K562 (cell line): ENCODE data around the gene SPOUT1. TPM values are rescaled to one million over a fixed set of nuclear protein-coding genes. Genes with fewer than 3 reads are reported as not detected.

Source experiments
- COPS2 ChIP-seq: fragments of 450-650 bp; conservative IDR thresholded peaks from 2 replicates; pipeline ENCODE4 v1.6.1; 2016; ENCODE audit warnings: mild to moderate bottlenecking, moderate library complexity
- CXXC5 ChIP-seq: fragments of 250-450 bp; sonication (Bioruptor Pico); IDR thresholded peaks from 2 replicates; pipeline ENCODE4 v1.8.0; 2022; ENCODE audit warnings: inconsistent platforms, mild to moderate bottlenecking, moderate library complexity
- FOS ChIP-seq: IDR thresholded peaks from 3 replicates; pipeline ENCODE4 v1.6.1; 2011; ENCODE audit not compliant: insufficient read length; ENCODE audit errors: extremely low read depth
- FOXA1 ChIP-seq: fragments of 450-650 bp; IDR thresholded peaks from 2 replicates; pipeline ENCODE4 v1.6.1; 2016; ENCODE audit warnings: mild to moderate bottlenecking, borderline replicate concordance
- HMGN3 ChIP-seq: IDR thresholded peaks from 2 replicates; pipeline ENCODE4 v1.6.1; 2011; ENCODE audit warnings: borderline replicate concordance, low read depth, mild to moderate bottlenecking, mixed read lengths, low read length; ENCODE audit not compliant: insufficient read length; ENCODE audit errors: extremely low read depth
- KDM5B ChIP-seq: fragments of 200-600 bp; sonication (generic); IDR thresholded peaks from 2 replicates; pipeline ENCODE4 v1.6.1; 2012; ENCODE audit warnings: low read depth, mild to moderate bottlenecking, moderate library complexity, low read length, control low read depth, inconsistent platforms; ENCODE audit not compliant: insufficient replicate concordance
- MTA1 ChIP-seq: fragments of 450-650 bp; IDR thresholded peaks from 2 replicates; pipeline ENCODE4 v1.6.1; 2017; ENCODE audit warnings: borderline replicate concordance
- NFIC ChIP-seq: fragments of 450-650 bp; IDR thresholded peaks from 2 replicates; pipeline ENCODE4 v1.6.1; 2017; ENCODE audit warnings: mild to moderate bottlenecking, inconsistent platforms
- POLR2AphosphoS2 ChIP-seq: IDR thresholded peaks from 2 replicates; pipeline ENCODE4 v1.6.1; 2012; ENCODE audit warnings: low read length, improper control_type of control experiment
- PRMT5 ChIP-seq: sonication (generic); formaldehyde crosslinking; IDR thresholded peaks from 2 replicates; pipeline ENCODE4 v1.5.0; 2020; ENCODE audit warnings: missing genetic modification reagents
- SRF ChIP-seq, 2 experiments: fragments of 250-450, 450-650 bp in 1 of 2; sonication (Bioruptor Pico) in 1 of 2; sonication (generic) in 1 of 2; formaldehyde crosslinking; IDR thresholded peaks; 2 replicates each; pipeline versions ENCODE4 v1.5.0 to v1.5.1; 2020 to 2022; ENCODE audit warnings: mild to moderate bottlenecking in 1 of 2, missing genetic modification reagents in 1 of 2
- U2AF2 ChIP-seq: fragments of 200-400 bp; formaldehyde crosslinking; optimal IDR thresholded peaks from 2 replicates; pipeline ENCODE3; 2017; ENCODE audit warnings: low read depth, mild to moderate bottlenecking, low read length
- ZNF121 ChIP-seq: sonication (generic); formaldehyde crosslinking; conservative IDR thresholded peaks from 2 replicates; pipeline ENCODE4 v1.8.0; 2022; ENCODE audit warnings: missing genetic modification reagents
- ZNF224 ChIP-seq: sonication (generic); formaldehyde crosslinking; IDR thresholded peaks from 2 replicates; pipeline ENCODE4 v1.8.0; 2022; ENCODE audit warnings: mild to moderate bottlenecking, missing genetic modification reagents
- ZNF354B ChIP-seq: fragments of 250-450 bp; sonication (Bioruptor Pico); IDR thresholded peaks from 2 replicates; pipeline ENCODE4 v1.4.0; 2020
- ZNF41 ChIP-seq: fragments of 250-450 bp; sonication (Bioruptor Pico); conservative IDR thresholded peaks from 2 replicates; pipeline ENCODE4 v1.4.0; 2020; ENCODE audit warnings: mild to moderate bottlenecking
- polyA plus RNA-seq, 8 experiments: library from polyadenylated mRNA; depleted of rRNA in 4 of 8; stranded (reverse) in 5 of 8; unstranded in 3 of 8; fragments of >200 nt; fragmentation: Nextera tagmentation in 2 of 8; fragmentation: Illumina TruSeq in 1 of 8; extraction: Ambion mirVana in 2 of 8; extraction: Trizol in 1 of 8; gene quantifications; 2 replicates each; pipeline versions ENCODE4 v1.2.1 to v1.2.3, GENCODE V29; 2011 to 2014; ENCODE audit warnings: inconsistent platforms in 1 of 8, missing spikeins in 1 of 8
- total RNA-seq, 7 experiments: library from RNA; depleted of rRNA in 6 of 7; stranded (reverse); fragments of >200 nt in 6 of 7; fragmentation: Illumina TruSeq in 2 of 7; extraction: Trizol in 2 of 7; gene quantifications; 2 replicates each; pipeline versions ENCODE4 v1.2.1 to v1.2.3, GENCODE V29; 2011 to 2021; ENCODE audit warnings: low replicate concordance in 1 of 7
- TF ChIP-seq, protein P1 (sequence below): fragments of 450-650 bp; formaldehyde crosslinking; IDR thresholded peaks from 2 replicates; pipeline ENCODE4 v1.4.0; 2020; ENCODE audit warnings: mild to moderate bottlenecking, mixed read lengths
- TF ChIP-seq, protein P2 (sequence below): sonication (generic); formaldehyde crosslinking; IDR thresholded peaks from 2 replicates; pipeline ENCODE4 v1.4.0; 2020; ENCODE audit warnings: mild to moderate bottlenecking, missing genetic modification reagents
- TF ChIP-seq, protein P3 (sequence below): fragments of 250-450 bp; sonication (Bioruptor Pico); IDR thresholded peaks from 2 replicates; pipeline ENCODE4 v1.8.0; 2021; ENCODE audit warnings: mild to moderate bottlenecking, moderate library complexity
- TF ChIP-seq, protein P4 (sequence below): fragments of 250-450 bp; sonication (Bioruptor Pico); IDR thresholded peaks from 2 replicates; pipeline ENCODE4 v1.8.0; 2021; ENCODE audit warnings: borderline replicate concordance, mild to moderate bottlenecking, moderate library complexity; ENCODE audit not compliant: poor library complexity, severe bottlenecking

SPOUT1 gene
- total and polyA plus RNA-seq, 9 of the 15 experiments (the other 6 are each of a cell fraction or from before 2014, with no cell fraction given) = 10.6 to 121 (median 37.4) TPM

DNA sequence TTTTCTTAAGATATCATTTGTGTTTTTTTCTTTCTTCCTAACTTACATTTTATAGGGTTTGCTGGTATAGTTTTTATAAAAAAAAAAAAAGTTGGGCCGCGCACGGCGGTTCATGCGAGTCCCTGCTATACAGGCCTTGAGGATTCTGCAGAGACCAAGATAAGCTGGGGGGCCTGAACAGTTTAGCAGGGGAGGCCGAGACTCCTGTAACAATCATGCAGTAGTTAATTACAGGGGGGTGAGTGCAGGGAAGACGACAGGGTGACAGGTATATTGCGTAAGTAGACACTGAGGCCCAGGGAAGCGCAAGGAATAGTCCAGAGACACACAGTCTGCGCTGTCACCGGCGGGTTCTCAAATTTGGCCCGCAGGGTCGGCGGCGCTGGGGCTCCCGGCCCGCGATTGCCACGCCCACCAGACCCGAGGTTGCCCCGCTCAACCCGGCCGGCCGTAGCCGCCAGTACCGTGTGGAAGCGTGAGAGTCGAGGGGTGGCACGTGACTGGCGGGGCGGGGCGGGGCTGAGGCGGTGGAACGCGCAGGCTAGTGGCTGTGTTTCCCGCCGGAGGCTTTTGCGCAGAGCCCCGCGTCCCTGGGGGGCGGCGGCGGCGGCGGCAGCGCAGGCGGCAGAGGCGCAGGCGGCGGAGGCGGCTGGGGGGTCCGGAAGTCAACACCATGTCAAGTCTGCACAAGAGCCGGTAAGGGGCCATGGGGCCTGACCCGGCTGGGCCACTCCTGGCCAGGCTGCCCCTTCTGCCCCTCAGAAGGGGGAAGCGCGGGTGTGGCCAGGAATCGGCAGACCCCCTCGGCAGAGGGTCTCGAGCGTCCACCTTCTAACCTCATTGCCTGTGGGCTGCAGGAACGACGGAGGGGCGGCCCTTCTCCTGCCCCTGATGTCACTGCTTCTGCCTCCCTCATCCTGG, 42.7 kb downstream of the SPOUT1 start, which contains the start of gene TBC1D13 (continued):
- no peak for TF ChIP-seq POLR2AphosphoS2
- TF ChIP-seq, protein P1, sequence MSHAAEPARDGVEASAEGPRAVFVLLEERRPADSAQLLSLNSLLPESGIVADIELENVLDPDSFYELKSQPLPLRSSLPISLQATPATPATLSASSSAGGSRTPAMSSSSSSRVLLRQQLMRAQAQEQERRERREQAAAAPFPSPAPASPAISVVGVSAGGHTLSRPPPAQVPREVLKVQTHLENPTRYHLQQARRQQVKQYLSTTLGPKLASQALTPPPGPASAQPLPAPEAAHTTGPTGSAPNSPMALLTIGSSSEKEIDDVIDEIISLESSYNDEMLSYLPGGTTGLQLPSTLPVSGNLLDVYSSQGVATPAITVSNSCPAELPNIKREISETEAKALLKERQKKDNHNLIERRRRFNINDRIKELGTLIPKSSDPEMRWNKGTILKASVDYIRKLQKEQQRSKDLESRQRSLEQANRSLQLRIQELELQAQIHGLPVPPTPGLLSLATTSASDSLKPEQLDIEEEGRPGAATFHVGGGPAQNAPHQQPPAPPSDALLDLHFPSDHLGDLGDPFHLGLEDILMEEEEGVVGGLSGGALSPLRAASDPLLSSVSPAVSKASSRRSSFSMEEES (CRISPR knock-in tag) = peak; percentile 97
- TF ChIP-seq ZNF121 (CRISPR knock-in tag) = peak; percentile 39; the same call in 1 of the 2 replicates
- TF ChIP-seq, protein P2, sequence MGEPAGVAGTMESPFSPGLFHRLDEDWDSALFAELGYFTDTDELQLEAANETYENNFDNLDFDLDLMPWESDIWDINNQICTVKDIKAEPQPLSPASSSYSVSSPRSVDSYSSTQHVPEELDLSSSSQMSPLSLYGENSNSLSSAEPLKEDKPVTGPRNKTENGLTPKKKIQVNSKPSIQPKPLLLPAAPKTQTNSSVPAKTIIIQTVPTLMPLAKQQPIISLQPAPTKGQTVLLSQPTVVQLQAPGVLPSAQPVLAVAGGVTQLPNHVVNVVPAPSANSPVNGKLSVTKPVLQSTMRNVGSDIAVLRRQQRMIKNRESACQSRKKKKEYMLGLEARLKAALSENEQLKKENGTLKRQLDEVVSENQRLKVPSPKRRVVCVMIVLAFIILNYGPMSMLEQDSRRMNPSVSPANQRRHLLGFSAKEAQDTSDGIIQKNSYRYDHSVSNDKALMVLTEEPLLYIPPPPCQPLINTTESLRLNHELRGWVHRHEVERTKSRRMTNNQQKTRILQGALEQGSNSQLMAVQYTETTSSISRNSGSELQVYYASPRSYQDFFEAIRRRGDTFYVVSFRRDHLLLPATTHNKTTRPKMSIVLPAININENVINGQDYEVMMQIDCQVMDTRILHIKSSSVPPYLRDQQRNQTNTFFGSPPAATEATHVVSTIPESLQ (CRISPR knock-in tag) = peak; percentile 99
- peak; percentile 77; the same call in 1 of the 2 replicates for TF ChIP-seq ZNF224 (CRISPR knock-in tag)
- peak; percentile 60 for TF ChIP-seq NFIC
- TF ChIP-seq, protein P3, sequence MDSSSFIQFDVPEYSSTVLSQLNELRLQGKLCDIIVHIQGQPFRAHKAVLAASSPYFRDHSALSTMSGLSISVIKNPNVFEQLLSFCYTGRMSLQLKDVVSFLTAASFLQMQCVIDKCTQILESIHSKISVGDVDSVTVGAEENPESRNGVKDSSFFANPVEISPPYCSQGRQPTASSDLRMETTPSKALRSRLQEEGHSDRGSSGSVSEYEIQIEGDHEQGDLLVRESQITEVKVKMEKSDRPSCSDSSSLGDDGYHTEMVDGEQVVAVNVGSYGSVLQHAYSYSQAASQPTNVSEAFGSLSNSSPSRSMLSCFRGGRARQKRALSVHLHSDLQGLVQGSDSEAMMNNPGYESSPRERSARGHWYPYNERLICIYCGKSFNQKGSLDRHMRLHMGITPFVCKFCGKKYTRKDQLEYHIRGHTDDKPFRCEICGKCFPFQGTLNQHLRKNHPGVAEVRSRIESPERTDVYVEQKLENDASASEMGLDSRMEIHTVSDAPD (CRISPR knock-in tag) = no peak
- TF ChIP-seq U2AF2 = no peak
- no peak for TF ChIP-seq COPS2
- TF ChIP-seq FOS = no peak
- peak; percentile 79 for TF ChIP-seq KDM5B
- TF ChIP-seq PRMT5 = no peak
- TF ChIP-seq, protein P4, sequence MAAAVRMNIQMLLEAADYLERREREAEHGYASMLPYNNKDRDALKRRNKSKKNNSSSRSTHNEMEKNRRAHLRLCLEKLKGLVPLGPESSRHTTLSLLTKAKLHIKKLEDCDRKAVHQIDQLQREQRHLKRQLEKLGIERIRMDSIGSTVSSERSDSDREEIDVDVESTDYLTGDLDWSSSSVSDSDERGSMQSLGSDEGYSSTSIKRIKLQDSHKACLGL (CRISPR knock-in tag) = no peak
- TF ChIP-seq FOXA1 = no peak
- peak in 1 of 2 experiments; percentile 68; a peak in 2 of 4 replicates for TF ChIP-seq SRF (CRISPR knock-in tag; IDR thresholded peaks at IDR 0.05)
- TF ChIP-seq ZNF354B (CRISPR knock-in tag) = no peak
- peak; percentile 76 for TF ChIP-seq HMGN3
- TF ChIP-seq CXXC5 (CRISPR knock-in tag) = peak; percentile 98
- TF ChIP-seq ZNF41 = 0 out of 2 replicates have a peak, but pooled peaks have one; percentile 22
- TF ChIP-seq MTA1 = 0 out of 2 replicates have a peak, but pooled peaks have one; percentile 22
